Ovary (tissue), 3 donors: ENCODE results near the gene CEACAM7.

ENCODE experiments used
- EP300 ChIP-seq: sonication (generic); formaldehyde crosslinking; IDR thresholded peaks from one replicate; pipeline ENCODE4 v1.6.1; 2017; ENCODE audit warnings: antibody characterized with exemption
- POLR2A ChIP-seq: fragments of 450-650 bp; IDR thresholded peaks from one replicate; pipeline ENCODE4 v1.6.1; 2017; ENCODE audit warnings: antibody characterized with exemption, mild to moderate bottlenecking, moderate library complexity
- TF ChIP-seq, protein P1 (sequence below), 3 donors: fragments of 450-650 bp in 2 of 3; fragments of 200-600 bp in 1 of 3; IDR thresholded peaks; one replicate each; pipeline versions ENCODE4 v1.5.1 to v1.8.0; 2016 to 2022; ENCODE audit warnings: antibody characterized with exemption in 3 of 3, mild to moderate bottlenecking in 1 of 3
- donor health status: DM: no; HTN: no; CAD: no.

DNA sequence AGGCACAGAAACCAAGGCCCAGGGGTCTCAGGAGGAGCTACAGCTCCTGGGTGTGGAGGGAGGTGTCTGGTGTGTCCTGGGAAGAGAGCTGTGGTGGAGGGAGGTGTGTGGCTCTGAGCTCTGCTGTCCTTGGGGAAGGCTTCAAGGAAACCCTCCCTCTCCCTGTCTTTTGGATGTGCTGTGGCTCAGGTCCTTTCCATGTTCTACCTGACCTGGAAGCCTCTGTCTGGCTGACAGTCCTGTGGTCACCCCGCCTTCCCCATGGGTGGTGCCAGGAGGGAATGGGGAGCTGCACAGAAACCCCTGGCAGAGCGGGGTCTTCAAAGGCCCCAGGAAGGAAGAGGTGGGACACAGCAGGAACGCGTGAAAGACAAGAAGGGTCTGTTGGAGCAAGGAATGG, 617 bp upstream of the CEACAM7 start:
- TF ChIP-seq EP300 (no peak), POLR2A (no peak)
- TF ChIP-seq, protein P1, sequence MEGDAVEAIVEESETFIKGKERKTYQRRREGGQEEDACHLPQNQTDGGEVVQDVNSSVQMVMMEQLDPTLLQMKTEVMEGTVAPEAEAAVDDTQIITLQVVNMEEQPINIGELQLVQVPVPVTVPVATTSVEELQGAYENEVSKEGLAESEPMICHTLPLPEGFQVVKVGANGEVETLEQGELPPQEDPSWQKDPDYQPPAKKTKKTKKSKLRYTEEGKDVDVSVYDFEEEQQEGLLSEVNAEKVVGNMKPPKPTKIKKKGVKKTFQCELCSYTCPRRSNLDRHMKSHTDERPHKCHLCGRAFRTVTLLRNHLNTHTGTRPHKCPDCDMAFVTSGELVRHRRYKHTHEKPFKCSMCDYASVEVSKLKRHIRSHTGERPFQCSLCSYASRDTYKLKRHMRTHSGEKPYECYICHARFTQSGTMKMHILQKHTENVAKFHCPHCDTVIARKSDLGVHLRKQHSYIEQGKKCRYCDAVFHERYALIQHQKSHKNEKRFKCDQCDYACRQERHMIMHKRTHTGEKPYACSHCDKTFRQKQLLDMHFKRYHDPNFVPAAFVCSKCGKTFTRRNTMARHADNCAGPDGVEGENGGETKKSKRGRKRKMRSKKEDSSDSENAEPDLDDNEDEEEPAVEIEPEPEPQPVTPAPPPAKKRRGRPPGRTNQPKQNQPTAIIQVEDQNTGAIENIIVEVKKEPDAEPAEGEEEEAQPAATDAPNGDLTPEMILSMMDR (IDR thresholded peaks at IDR 0.05): no peak
